Measurements from ENCODE around the gene ACTG1. TPM values are rescaled to one million over a fixed set of nuclear protein-coding genes. Genes with fewer than 3 reads are reported as not detected.

Gene ACTG1
- total RNA-seq, 1 experiment from 2014 or later: 4,160 TPM

DNA sequence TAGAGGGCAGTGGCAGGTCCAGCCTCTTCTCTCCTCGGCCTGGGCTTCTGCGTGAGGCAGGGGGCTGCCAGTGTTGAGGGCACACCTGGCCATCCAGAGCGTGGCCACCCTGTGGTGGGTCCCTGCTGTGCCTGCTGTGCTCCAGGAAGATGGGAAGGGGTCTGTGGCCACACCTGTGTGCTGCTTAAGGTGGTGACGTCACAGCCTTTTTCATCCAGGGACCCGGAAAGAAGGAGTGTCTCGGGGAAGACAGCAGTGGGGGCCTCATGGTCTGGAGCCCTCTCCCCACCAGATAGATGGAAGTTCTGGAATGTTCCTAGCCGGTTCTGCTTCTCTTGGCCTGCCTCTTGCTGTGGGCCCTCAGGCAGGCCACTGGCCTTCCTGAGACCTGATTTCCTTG is 36.5 kb downstream of the ACTG1 start:
- Mint-ChIP-seq H3K36me3 (ENCODE audit: insufficient read depth in 1 of 3, low read depth in 3 of 3) (no peaks in the 10 kb centered on the region; a peak in 2 of 7 replicates), H3K9me3 (peaks cover 0 to 3% of the 10 kb centered on the region in 2 experiments; a peak in 2 of 5 replicates), H3K4me3 (no peak overlapping the region), H3K4me1 (peaks cover 0 to 3% of the 10 kb centered on the region in 2 experiments; a peak in 1 of 4 replicates), H3K27me3 (ENCODE audit: low read depth) (peaks cover 48% of the 10 kb centered on the region), H3K27ac (no peak overlapping the region; a peak in 1 of 7 replicates)
- no peaks in the 10 kb centered on the region; the same call in 1 of the 2 replicates for H3K27me3 ChIP-seq (ENCODE audit: insufficient read depth, low read length)
- no peaks in the 10 kb centered on the region for H3K4me1 ChIP-seq (ENCODE audit: insufficient read depth, low read length)
- H3K4me2 ChIP-seq (ENCODE audit: insufficient read depth, insufficient read length, low read length): no peak overlapping the region
- no peaks in the 10 kb centered on the region for H4K20me1 ChIP-seq (ENCODE audit: control insufficient read depth, insufficient read depth, insufficient read length)
- H3K18ac ChIP-seq (ENCODE audit: insufficient read length, low read depth, low read length): no peak overlapping the region
- H3K79me1 ChIP-seq (ENCODE audit: insufficient read depth, low read depth, low read length, poor library complexity, severe bottlenecking): no peaks in the 10 kb centered on the region
- no peak overlapping the region for H3K4ac ChIP-seq (ENCODE audit: low read depth, low read length)
- no peak for DNase-seq
- no peak overlapping the region for H2BK15ac ChIP-seq (ENCODE audit: low read depth, low read length)
- H4K91ac ChIP-seq (ENCODE audit: insufficient read length, low read depth, low read length): no peak overlapping the region
- no peak overlapping the region for H2BK20ac ChIP-seq (ENCODE audit: low read depth, low read length, poor library complexity, severe bottlenecking)
- H3K9me3 ChIP-seq (ENCODE audit: control insufficient read depth, low read depth, low read length): no peaks in the 10 kb centered on the region
- no peak overlapping the region for H3T11ph ChIP-seq (ENCODE audit: low read length)
- H4K5ac ChIP-seq (ENCODE audit: insufficient read length, low read depth, low read length): no peak overlapping the region
- H2AK5ac ChIP-seq (ENCODE audit: insufficient read length, low read length): no peak overlapping the region
- H3K56ac ChIP-seq (ENCODE audit: insufficient read length, low read depth, low read length): no peak overlapping the region
- no peak overlapping the region for H4K8ac ChIP-seq (replicated peaks; ENCODE audit: insufficient read length, low read depth, low read length)
- H3K23me2 ChIP-seq (ENCODE audit: insufficient read length, low read depth, low read length, poor library complexity, severe bottlenecking): peaks cover 3% of the 10 kb centered on the region
- H3K27ac ChIP-seq (ENCODE audit: insufficient read length, low read depth, low read length): no peak overlapping the region
- H3K9ac ChIP-seq (ENCODE audit: extremely low read depth, insufficient read length, low read length): no peak overlapping the region
- no peak overlapping the region for H2BK12ac ChIP-seq (ENCODE audit: insufficient read length, low read depth, low read length)
- H2BK5ac ChIP-seq (ENCODE audit: insufficient read length, low read length): no peak overlapping the region
- no peak overlapping the region for H3K14ac ChIP-seq (ENCODE audit: insufficient read depth, low read length)
- no CpG with 5 or more reads among the region's 7 CpGs for WGBS (ENCODE audit: extremely low coverage, insufficient read length, low lambda C conversion rate)
- H3K23ac ChIP-seq (ENCODE audit: insufficient read length, low read depth, low read length): no peak overlapping the region
- TF ChIP-seq, protein P1, sequence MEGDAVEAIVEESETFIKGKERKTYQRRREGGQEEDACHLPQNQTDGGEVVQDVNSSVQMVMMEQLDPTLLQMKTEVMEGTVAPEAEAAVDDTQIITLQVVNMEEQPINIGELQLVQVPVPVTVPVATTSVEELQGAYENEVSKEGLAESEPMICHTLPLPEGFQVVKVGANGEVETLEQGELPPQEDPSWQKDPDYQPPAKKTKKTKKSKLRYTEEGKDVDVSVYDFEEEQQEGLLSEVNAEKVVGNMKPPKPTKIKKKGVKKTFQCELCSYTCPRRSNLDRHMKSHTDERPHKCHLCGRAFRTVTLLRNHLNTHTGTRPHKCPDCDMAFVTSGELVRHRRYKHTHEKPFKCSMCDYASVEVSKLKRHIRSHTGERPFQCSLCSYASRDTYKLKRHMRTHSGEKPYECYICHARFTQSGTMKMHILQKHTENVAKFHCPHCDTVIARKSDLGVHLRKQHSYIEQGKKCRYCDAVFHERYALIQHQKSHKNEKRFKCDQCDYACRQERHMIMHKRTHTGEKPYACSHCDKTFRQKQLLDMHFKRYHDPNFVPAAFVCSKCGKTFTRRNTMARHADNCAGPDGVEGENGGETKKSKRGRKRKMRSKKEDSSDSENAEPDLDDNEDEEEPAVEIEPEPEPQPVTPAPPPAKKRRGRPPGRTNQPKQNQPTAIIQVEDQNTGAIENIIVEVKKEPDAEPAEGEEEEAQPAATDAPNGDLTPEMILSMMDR (conservative IDR thresholded peaks at IDR 0.05): no peak
- no peak overlapping the region for H2AFZ ChIP-seq (ENCODE audit: low read length)
- no peak overlapping the region for H2BK120ac ChIP-seq (ENCODE audit: low read depth, low read length, poor library complexity, severe bottlenecking)
- no peaks in the 10 kb centered on the region for H3K79me2 ChIP-seq (ENCODE audit: insufficient read depth, low read length)

Measured in H9 (cell line).